HFFc6 (cell line): ENCODE data around the gene ZNF624. TPM values are rescaled to one million over a fixed set of nuclear protein-coding genes. Genes with fewer than 3 reads are reported as not detected.

ENCODE experiments used
- DNase-seq: peaks from one replicate; pipeline ENCODE4 v3.0.0-alpha.2; 2018
- H3K27ac Mint-ChIP-seq: 2 replicates; pipeline ENCODE4 v1.8.0; 2020; ENCODE audit warnings: mild to moderate bottlenecking, mixed read lengths
- H3K27me3 Mint-ChIP-seq: 2 replicates; pipeline ENCODE4 v1.8.0; 2021; ENCODE audit warnings: mild to moderate bottlenecking, moderate library complexity, mixed read lengths; ENCODE audit not compliant: insufficient read depth
- H3K36me3 Mint-ChIP-seq: 2 replicates; pipeline ENCODE4 v1.8.0; 2021; ENCODE audit warnings: low read depth, mixed read lengths
- H3K4me1 Mint-ChIP-seq: 2 replicates; pipeline ENCODE4 v1.8.0; 2020; ENCODE audit warnings: low read depth, mixed read lengths
- H3K4me3 Mint-ChIP-seq: 2 replicates; pipeline ENCODE4 v1.8.0; 2020; ENCODE audit warnings: mild to moderate bottlenecking, moderate library complexity, mixed read lengths
- H3K9me3 Mint-ChIP-seq: 2 replicates; pipeline ENCODE4 v1.8.0; 2020; ENCODE audit warnings: mild to moderate bottlenecking, mixed read lengths
- CTCF ChIP-seq: fragments of 200-600 bp; sonication (generic); IDR thresholded peaks from 2 replicates; pipeline ENCODE4 v1.5.0; 2021; ENCODE audit warnings: antibody characterized with exemption, mild to moderate bottlenecking
- total RNA-seq, 6 experiments: library from RNA; stranded (reverse); fragmentation: NEBNext Ultra II Directional; extraction: Animal tissue kit (Norgen Biotek cat#: 25700); gene quantifications; 2 replicates in 1 of 6; 3 replicates in 5 of 6; pipeline ENCODE4 v1.2.3, GENCODE V29; 2021

ZNF624 gene
- total RNA-seq, 6 experiments from 2014 or later = 2.6 to 3.6 (median 2.9) TPM

GRCh38 chr17:16652252-16652651 lies 1.4 kb downstream of the ZNF624 start:
- no peak for TF ChIP-seq CTCF

GRCh38 chr17:16649585-16649984 lies 4.1 kb downstream of the ZNF624 start:
- no peak overlapping the region for H3K27ac Mint-ChIP-seq
- H3K4me1 Mint-ChIP-seq = peaks cover 20% of the 10 kb centered on the region
- H3K27me3 Mint-ChIP-seq = no peaks in the 10 kb centered on the region
- no peak overlapping the region for H3K4me3 Mint-ChIP-seq
- no peak for DNase-seq
- peaks cover 25% of the 10 kb centered on the region for H3K36me3 Mint-ChIP-seq
- H3K9me3 Mint-ChIP-seq = no peaks in the 10 kb centered on the region
- TF ChIP-seq CTCF = no peak

More at GRCh38 chr17:16652252-16652651, 1.4 kb downstream of the ZNF624 start:
- Mint-ChIP-seq H3K4me1 (peaks cover 20% of the 10 kb centered on the region), H3K9me3 (no peaks in the 10 kb centered on the region), H3K27me3 (no peaks in the 10 kb centered on the region), H3K4me3 (no peak overlapping the region; the same call in 1 of the 2 replicates), H3K27ac (no peak overlapping the region), H3K36me3 (peaks cover 17% of the 10 kb centered on the region)
- no peak for DNase-seq

- H3K27ac Mint-ChIP-seq = no peak overlapping the region
- no peaks in the 10 kb centered on the region for H3K4me1 Mint-ChIP-seq
- H3K36me3 Mint-ChIP-seq = peaks cover 82% of the 10 kb centered on the region
- DNase-seq = no peak
- no peak overlapping the region for H3K4me3 Mint-ChIP-seq
- no peaks in the 10 kb centered on the region; the same call in 1 of the 2 replicates for H3K27me3 Mint-ChIP-seq
- no peak for TF ChIP-seq CTCF
- H3K9me3 Mint-ChIP-seq = peaks cover 53% of the 10 kb centered on the region
Observed at GRCh38 chr17:16639438-16639837, 14.2 kb downstream of the ZNF624 start.

- no peaks in the 10 kb centered on the region for H3K4me1 Mint-ChIP-seq
- H3K27ac Mint-ChIP-seq = no peak overlapping the region
- H3K36me3 Mint-ChIP-seq = peaks cover 83% of the 10 kb centered on the region
- TF ChIP-seq CTCF = no peak
- H3K4me3 Mint-ChIP-seq = no peak overlapping the region
- peaks cover 2% of the 10 kb centered on the region; the same call in 1 of the 2 replicates for H3K27me3 Mint-ChIP-seq
- peaks cover 98% of the 10 kb centered on the region for H3K9me3 Mint-ChIP-seq
- no peak for DNase-seq
Observed at GRCh38 chr17:16623282-16623681, 30.4 kb downstream of the ZNF624 start.

- TF ChIP-seq CTCF = no peak
- no peak overlapping the region for H3K4me3 Mint-ChIP-seq
- DNase-seq = no peak
- H3K27ac Mint-ChIP-seq = no peak overlapping the region
- peaks cover 77% of the 10 kb centered on the region for H3K36me3 Mint-ChIP-seq
- H3K4me1 Mint-ChIP-seq = no peaks in the 10 kb centered on the region
- H3K27me3 Mint-ChIP-seq = peaks cover 2% of the 10 kb centered on the region; the same call in 1 of the 2 replicates
- H3K9me3 Mint-ChIP-seq = peaks cover 97% of the 10 kb centered on the region
Observed at GRCh38 chr17:16622540-16623277, 30.9 kb downstream of the ZNF624 start.
